Stomach (tissue), 4 donors: ENCODE results near the gene COX6B2.

ENCODE experiments used
- CTCF ChIP-seq, 7 experiments: fragments of 450-650 bp in 4 of 7; fragments of 200-600 bp in 3 of 7; sonication (generic) in 3 of 7; IDR thresholded peaks; one replicate each; pipeline ENCODE4 v1.5.1; 2016 to 2019; ENCODE audit warnings: antibody characterized with exemption in 7 of 7, control low read depth in 2 of 7, mild to moderate bottlenecking in 1 of 7
- POLR2A ChIP-seq, 4 donors: fragments of 450-650 bp; IDR thresholded peaks; one replicate each; pipeline ENCODE4 v1.6.1; 2016; ENCODE audit warnings: antibody characterized with exemption in 4 of 4, control low read depth in 2 of 4, mild to moderate bottlenecking in 1 of 4, moderate library complexity in 1 of 4
- POLR2AphosphoS5 ChIP-seq, 3 donors: sonication (generic); formaldehyde crosslinking; IDR thresholded peaks; one replicate each; pipeline ENCODE4 v1.6.1; 2016; ENCODE audit warnings: antibody characterized with exemption in 3 of 3

- no peak for TF ChIP-seq POLR2AphosphoS5 (IDR thresholded peaks at IDR 0.05)
- no peak for TF ChIP-seq CTCF (IDR thresholded peaks at IDR 0.05)
- TF ChIP-seq POLR2A (IDR thresholded peaks at IDR 0.05) = no peak
Measured at GRCh38 chr19:55319785-55320184, 34.7 kb downstream of the COX6B2 start.
